Heart left ventricle (tissue), 16 donors: Measurements from ENCODE around the gene NOP9. TPM values are rescaled to one million over a fixed set of nuclear protein-coding genes. Genes with fewer than 3 reads are reported as not detected.
A peak's percentile ranks its signal among the peaks of the same experiment; 100 is the strongest.

ENCODE experiments used
- ATAC-seq, 4 donors: fragments of 200-7000 bp; cut with Tn5 transposase; one replicate each; pipeline ENCODE4 v1.9.1; 2020 to 2022; ENCODE audit warnings: moderate library complexity in 4 of 4, mild to moderate bottlenecking in 3 of 4, moderate number of reproducible peaks in 1 of 4
- DNase-seq, 5 donors: peaks; one replicate each; pipeline ENCODE4 v3.0.0-alpha.2; 2020
- H3K27ac ChIP-seq, 12 donors: fragments of 200-600 bp; sonication (generic) in 4 of 12; one replicate each; pipeline versions ENCODE4 v1.5.0 to v1.8.0; 2016 to 2022; ENCODE audit warnings: mild to moderate bottlenecking in 2 of 12
- H3K27me3 ChIP-seq, 9 donors: fragments of 200-600 bp; sonication (generic) in 2 of 9; one replicate each; pipeline versions ENCODE4 v1.5.1 to v1.8.0; 2016 to 2022; ENCODE audit warnings: mild to moderate bottlenecking in 3 of 9
- H3K36me3 ChIP-seq, 9 donors: fragments of 200-600 bp; sonication (generic) in 2 of 9; one replicate each; pipeline versions ENCODE4 v1.5.0 to v1.8.0; 2018 to 2022; ENCODE audit warnings: mild to moderate bottlenecking in 2 of 9
- H3K4me1 ChIP-seq, 12 donors: fragments of 200-600 bp; sonication (generic) in 4 of 12; one replicate each; pipeline versions ENCODE4 v1.5.0 to v1.8.0; 2016 to 2022; ENCODE audit warnings: mild to moderate bottlenecking in 3 of 12
- H3K4me3 ChIP-seq, 12 donors: fragments of 200-600 bp; sonication (generic) in 4 of 12; one replicate each; pipeline versions ENCODE4 v1.5.0 to v1.8.0; 2017 to 2022; ENCODE audit warnings: mild to moderate bottlenecking in 9 of 12, moderate library complexity in 4 of 12
- H3K9me3 ChIP-seq, 12 donors: fragments of 200-600 bp; sonication (generic) in 4 of 12; one replicate each; pipeline versions ENCODE4 v1.5.0 to v1.8.0; 2016 to 2022; ENCODE audit warnings: mild to moderate bottlenecking in 1 of 12
- POLR2A ChIP-seq, 2 donors: fragments of 450-650 bp; IDR thresholded peaks; one replicate each; pipeline ENCODE4 v1.6.1; 2017; ENCODE audit warnings: antibody characterized with exemption in 2 of 2, mild to moderate bottlenecking in 2 of 2, moderate library complexity in 2 of 2
- WGBS, 4 donors: extraction: QIAGEN DNeasy Blood & Tissue Kit in 2 of 4; methylation state at CpG; one replicate each; pipeline versions ENCODE4 v1.1.5 to v1.1.7; 2013 to 2018; 5-methylcytosine and 5-hydroxymethylcytosine counted together
- intact Hi-C, 10 donors: fragments of 100-400 bp; cut with DNase I; formaldehyde crosslinking; loops; one replicate each; pipeline versions ENCODE4 v1.11.1 to v1.14.2; 2022
- polyA plus RNA-seq, 2 donors: library from polyadenylated mRNA; stranded (reverse); fragments of 200-250 nt; gene quantifications; one replicate each; pipeline ENCODE4 v1.2.3, GENCODE V29; 2013
- total RNA-seq, 9 donors: library from RNA; depleted of rRNA in 2 of 9; stranded (reverse); fragments of >200 nt in 2 of 9; fragmentation: NEBNext Ultra II Directional in 3 of 9; extraction: Animal tissue kit (Norgen Biotek cat#: 25700) in 3 of 9; gene quantifications; one replicate each; pipeline versions ENCODE4 v1.1.0 to v1.2.4, GENCODE V29; 2016 to 2023
- TF ChIP-seq, protein P1 (sequence below), 12 donors: fragments of 200-600 bp; sonication (generic) in 4 of 12; IDR thresholded peaks; one replicate each; pipeline versions ENCODE4 v1.5.0 to v1.8.0; 2018 to 2022; ENCODE audit warnings: antibody characterized with exemption in 12 of 12, mild to moderate bottlenecking in 5 of 12
- donor health status: ischemic (EF 13 %, LVEDD 7.1; RV severe dilation, severe dysfunction).
- donor health status: healthy with polysubstance abuse.
- donor health status: DM: no; HTN: yes; CAD: no.
- donor health status: DM: no; HTN: no; CAD: no.
- donor health status: ischemic (EF 25% LVEDD 6.9; RV normal size, moderate dysfunction).
- donor health status: ischemic (EF 25% LVEDD 5.7; RV mildly dilated, moderate dysfunction).
- donor health status: healthy.
- donor health status: DM: yes; HTN: yes; CAD: no.
- donor health status: ischemic (EF 35%, LVEDD 5.7; RV mildly dilated, moderate dysfunction).
- donor health status: nonischemic (EF 11% LVEDD 7.7; RV severe dilation, severe dysfunction).
- donor health status: DM: yes; HTN: yes; CAD: no.
- donor health status: PGD.
- donor health status: ischemic (EF 29% LVEDD 5.4; RV normal size, mild dysfunction).
- donor health status: nonischemic (EF 23%, LVEDD 6.1; RV moderate dilation, normal function).

The NOP9 gene
- total and polyA plus RNA-seq, 11 donors, result 13.5 to 34.0 (median 27.8) TPM

- no peak for ATAC-seq
- peaks cover 3 to 61% (median 41%) of the 10 kb centered on the region in 12 donors for H3K4me1 ChIP-seq
- 91 to 96% (median 93%) methylated on average over 8 of the region's 8 CpGs for WGBS, 4 donors
Measured at GRCh38 chr14:24337824-24338175, 38.1 kb downstream of the NOP9 start.

GRCh38 chr14:24338843-24339242 is 39.2 kb downstream of the NOP9 start:
- Histone ChIP-seq H3K27ac (peak overlapping the region in 6 of 12 donors; percentile 39 to 81 (median 64)), H3K4me3 (peak overlapping the region; percentile 17 to 67 (median 52)), H3K4me1 (peaks cover 3 to 51% (median 31%) of the 10 kb centered on the region in 12 donors), H3K36me3 (peaks cover 0 to 13% (median 0%) of the 10 kb centered on the region in 9 donors), H3K9me3 (no peaks in the 10 kb centered on the region), H3K27me3 (peaks cover 0 to 41% (median 14%) of the 10 kb centered on the region in 9 donors)
- ATAC-seq, result no peak
- 71 to 85% (median 75%) methylated on average over 11 to 14 of the region's 14 CpGs for WGBS, 4 donors
- DNase-seq, result no peak
- intact Hi-C loops, result no loop called here
- TF ChIP-seq, protein P1, sequence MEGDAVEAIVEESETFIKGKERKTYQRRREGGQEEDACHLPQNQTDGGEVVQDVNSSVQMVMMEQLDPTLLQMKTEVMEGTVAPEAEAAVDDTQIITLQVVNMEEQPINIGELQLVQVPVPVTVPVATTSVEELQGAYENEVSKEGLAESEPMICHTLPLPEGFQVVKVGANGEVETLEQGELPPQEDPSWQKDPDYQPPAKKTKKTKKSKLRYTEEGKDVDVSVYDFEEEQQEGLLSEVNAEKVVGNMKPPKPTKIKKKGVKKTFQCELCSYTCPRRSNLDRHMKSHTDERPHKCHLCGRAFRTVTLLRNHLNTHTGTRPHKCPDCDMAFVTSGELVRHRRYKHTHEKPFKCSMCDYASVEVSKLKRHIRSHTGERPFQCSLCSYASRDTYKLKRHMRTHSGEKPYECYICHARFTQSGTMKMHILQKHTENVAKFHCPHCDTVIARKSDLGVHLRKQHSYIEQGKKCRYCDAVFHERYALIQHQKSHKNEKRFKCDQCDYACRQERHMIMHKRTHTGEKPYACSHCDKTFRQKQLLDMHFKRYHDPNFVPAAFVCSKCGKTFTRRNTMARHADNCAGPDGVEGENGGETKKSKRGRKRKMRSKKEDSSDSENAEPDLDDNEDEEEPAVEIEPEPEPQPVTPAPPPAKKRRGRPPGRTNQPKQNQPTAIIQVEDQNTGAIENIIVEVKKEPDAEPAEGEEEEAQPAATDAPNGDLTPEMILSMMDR (IDR thresholded peaks at IDR 0.05), result no peak
- no peak for TF ChIP-seq POLR2A (IDR thresholded peaks at IDR 0.05)

More at GRCh38 chr14:24337824-24338175, 38.1 kb downstream of the NOP9 start:
- Histone ChIP-seq H3K36me3 (peaks cover 0 to 16% (median 0%) of the 10 kb centered on the region in 9 donors), H3K4me3 (no peak overlapping the region), H3K27me3 (peaks cover 0 to 50% (median 15%) of the 10 kb centered on the region in 9 donors), H3K27ac (no peak overlapping the region), H3K9me3 (no peaks in the 10 kb centered on the region)
- intact Hi-C loops, result no loop called here
- DNase-seq, result no peak
- TF ChIP-seq, protein P1 (IDR thresholded peaks at IDR 0.05), result no peak
- TF ChIP-seq POLR2A (IDR thresholded peaks at IDR 0.05), result no peak

- DNase-seq (peak; percentile 42 to 83 (median 57)), ATAC-seq (peak; percentile 32 to 62 (median 61))
- 13 to 25% (median 17%) methylated on average over 37 to 51 of the region's 51 CpGs for WGBS, 4 donors
- Histone ChIP-seq H3K4me3 (peak within 1 kb of the TSS; percentile 17 to 67 (median 52)), H3K36me3 (peaks cover 0 to 13% (median 0%) of the 10 kb centered on the region in 9 donors), H3K4me1 (peaks cover 3 to 44% (median 25%) of the 10 kb centered on the region in 12 donors), H3K27me3 (peaks cover 0 to 34% (median 7%) of the 10 kb centered on the region in 9 donors), H3K9me3 (no peaks in the 10 kb centered on the region), H3K27ac (peak within 1 kb of the TSS in 9 of 12 donors; percentile 20 to 81 (median 65))
- intact Hi-C loops, result no loop called here
- TF ChIP-seq, protein P1 (IDR thresholded peaks at IDR 0.05), result no peak
- TF ChIP-seq POLR2A (IDR thresholded peaks at IDR 0.05), result peak in 1 of 2 donors; percentile 26
Measured at GRCh38 chr14:24339284-24340151, 39.9 kb downstream of the NOP9 start, which contains the start of gene RIPK3. Gene RIPK3, minus strand, starts transcription at chr14:24339991. Its CDS starts 165 bp downstream, at chr14:24339826.

- intact Hi-C loops, result no loop called here
- Histone ChIP-seq H3K4me1 (peaks cover 3 to 33% (median 18%) of the 10 kb centered on the region in 12 donors), H3K9me3 (no peaks in the 10 kb centered on the region), H3K4me3 (no peak overlapping the region), H3K27ac (no peak overlapping the region), H3K27me3 (peaks cover 0 to 23% (median 3%) of the 10 kb centered on the region in 9 donors), H3K36me3 (peaks cover 0 to 13% (median 0%) of the 10 kb centered on the region in 9 donors)
- DNase-seq (no peak), ATAC-seq (no peak)
- TF ChIP-seq, protein P1 (IDR thresholded peaks at IDR 0.05), result no peak
- no peak for TF ChIP-seq POLR2A (IDR thresholded peaks at IDR 0.05)
- WGBS, 4 donors, result 50 to 100% (median 89%) methylated on average over 1 of the region's 1 CpG
Measured at GRCh38 chr14:24340606-24341005, 41.0 kb downstream of the NOP9 start.
